ENCODE measurements around the gene NXPH3.

- TF ChIP-seq CTCF (conservative IDR thresholded peaks at IDR 0.05; ENCODE audit: low read length) = no peak
- TF ChIP-seq EZH2phosphoT487 (IDR thresholded peaks at IDR 0.05; ENCODE audit: borderline replicate concordance) = no peak
Observed at GRCh38 chr17:49588726-49589576, 13.3 kb downstream of the NXPH3 start.

Data from Loucy (cell line).